Nucleus accumbens (tissue), 56 donors: ENCODE results near the gene CHCT1.
A peak's percentile ranks its signal among the peaks of the same experiment; 100 is the strongest.

Experiments
- DNase-seq, 56 donors: peaks; one replicate each; lab custom pipeline; 2025; lab: John Stamatoyannopoulos, UW

Gene CHCT1

GRCh38 chr17:60436676-60437075 lies 14.4 kb downstream of the CHCT1 start:
- DNase-seq, result no peak

GRCh38 chr17:60439501-60439900 lies 17.2 kb downstream of the CHCT1 start:
- DNase-seq, result no peak

GRCh38 chr17:60442271-60443173 lies 20.2 kb downstream of the CHCT1 start:
- peak in 7 of 56 donors; percentile 3 to 28 (median 21) for DNase-seq

GRCh38 chr17:60443713-60444112 lies 21.4 kb downstream of the CHCT1 start:
- peak in 2 of 56 donors; percentile 3 to 25 for DNase-seq

GRCh38 chr17:60445144-60445543 lies 22.9 kb downstream of the CHCT1 start:
- no peak for DNase-seq

- no peak for DNase-seq
Observed at GRCh38 chr17:60447375-60447774, 25.1 kb downstream of the CHCT1 start.

- peak in 2 of 56 donors; percentile 12 to 45 for DNase-seq
Observed at GRCh38 chr17:60451071-60451470, 28.8 kb downstream of the CHCT1 start.

GRCh38 chr17:60451965-60452364 lies 29.7 kb downstream of the CHCT1 start:
- no peak for DNase-seq

GRCh38 chr17:60455378-60455777 lies 33.1 kb downstream of the CHCT1 start:
- no peak for DNase-seq

GRCh38 chr17:60457148-60457547 lies 34.9 kb downstream of the CHCT1 start:
- no peak for DNase-seq

GRCh38 chr17:60461584-60461983 lies 39.3 kb downstream of the CHCT1 start:
- DNase-seq, result no peak

- no peak for DNase-seq
Observed at GRCh38 chr17:60463157-60463835, 41.0 kb downstream of the CHCT1 start.

- DNase-seq, result no peak
Observed at GRCh38 chr17:60464343-60464742, 42.1 kb downstream of the CHCT1 start.

GRCh38 chr17:60468371-60468770 lies 46.1 kb downstream of the CHCT1 start:
- DNase-seq, result no peak

- DNase-seq, result no peak
Observed at GRCh38 chr17:60471451-60471850, 49.2 kb downstream of the CHCT1 start.

GRCh38 chr17:60472449-60472848 lies 50.2 kb downstream of the CHCT1 start:
- DNase-seq, result no peak

GRCh38 chr17:60473788-60474187 lies 51.5 kb downstream of the CHCT1 start:
- DNase-seq, result no peak
